GM12875 (cell line): ENCODE results near the gene SEMA5A.

ENCODE experiments used
- H3K4me3 ChIP-seq: one replicate; pipeline ENCODE4 v1.5.1; 2011; ENCODE audit warnings: low read depth, low read length, control low read depth
- CTCF ChIP-seq: IDR thresholded peaks from 2 replicates; pipeline ENCODE4 v1.5.1; 2011; ENCODE audit warnings: low read depth, mild to moderate bottlenecking, control low read depth, inconsistent platforms, low read length, moderate library complexity, borderline replicate concordance; ENCODE audit not compliant: insufficient read depth

The SEMA5A gene

GRCh38 chr5:9545992-9546851 is at the start of gene SEMA5A:
TSS of gene SEMA5A (minus strand) at chr5:9546075. CDS start at chr5:9379946, 166,129 bp downstream.
- peak within 1 kb of the TSS; percentile 58 for H3K4me3 ChIP-seq
- TF ChIP-seq CTCF: no peak

GRCh38 chr5:9594913-9595312 is 49.0 kb upstream of the SEMA5A start:
- TF ChIP-seq CTCF: no peak
- H3K4me3 ChIP-seq: no peak overlapping the region

- TF ChIP-seq CTCF: no peak
- no peak overlapping the region for H3K4me3 ChIP-seq
These were observed 43.4 kb upstream of the SEMA5A start for GRCh38 chr5:9589049-9589835.

GRCh38 chr5:9588254-9588653 is 42.4 kb upstream of the SEMA5A start:
- no peak for TF ChIP-seq CTCF
- no peak overlapping the region for H3K4me3 ChIP-seq

- TF ChIP-seq CTCF: no peak
- no peak overlapping the region for H3K4me3 ChIP-seq
These were observed 41.3 kb upstream of the SEMA5A start for GRCh38 chr5:9587135-9587534.

- TF ChIP-seq CTCF: no peak
- H3K4me3 ChIP-seq: no peak overlapping the region
These were observed 36.5 kb upstream of the SEMA5A start for GRCh38 chr5:9582406-9582805.
